HepG2 (cell line): ENCODE measurements around the gene DSCAM. TPM values are rescaled to one million over a fixed set of nuclear protein-coding genes. Genes with fewer than 3 reads are reported as not detected.
A peak's percentile ranks its signal among the peaks of the same experiment; 100 is the strongest.

ENCODE experiments used
- ATAC-seq: fragments of 200-7000 bp; cut with Tn5 transposase; 3 replicates; pipeline ENCODE4 v1.9.1; 2020; ENCODE audit warnings: mild to moderate bottlenecking, moderate library complexity
- BruUV-seq: library from RNA; stranded (reverse); fragments of 400-500 nt; replicated peaks from 2 replicates; lab custom pipeline; 2021; lab: Mats Ljungman, UMichigan
- CTCF ChIA-PET: fragments of 300-600 bp; formaldehyde crosslinking; extraction: SDS; loops from one replicate; lab custom pipeline; 2021; ENCODE audit warnings: low total read pairs, inconsistent platforms, low intra/inter-chr PET ratio; lab: Yijun Ruan, JAX
- POLR2A ChIA-PET: fragments of 350-600 bp; sonication (Branson Sonifier 250); formaldehyde crosslinking; loops from one replicate; lab custom pipeline; 2020; ENCODE audit warnings: antibody characterized with exemption, inconsistent platforms; lab: Yijun Ruan, JAX
- DNase-seq: peaks from one replicate; pipeline ENCODE4 v3.0.0-alpha.2; 2015; ENCODE audit warnings: low spot score
- FAIRE-seq: peaks from 3 replicates; lab custom pipeline; 2011; peaks lifted over from hg19 to GRCh38; lab: Jason Lieb, UNC
- H2AFZ ChIP-seq: one replicate; pipeline ENCODE4 v1.6.1; 2011; ENCODE audit warnings: low read length, inconsistent platforms
- H3K27ac ChIP-seq: fragments of 300-600 bp; 3 replicates; pipeline ENCODE4 v1.8.0; 2011; ENCODE audit warnings: mixed run types, mild to moderate bottlenecking, mixed read lengths, low read length, inconsistent platforms; ENCODE audit not compliant: insufficient read depth; ENCODE audit errors: extremely low read length
- H3K27me3 ChIP-seq, 2 experiments: fragments of 200-600 bp in 1 of 2; 2 replicates in 1 of 2; 3 replicates in 1 of 2; pipeline versions ENCODE4 v1.6.0 to v1.8.0; 2011; ENCODE audit warnings: low read length in 2 of 2, mild to moderate bottlenecking in 2 of 2, moderate library complexity in 2 of 2, inconsistent platforms in 1 of 2; ENCODE audit not compliant: insufficient read depth in 2 of 2, control insufficient read depth in 1 of 2
- H3K36me3 ChIP-seq, 2 experiments: fragments of 200-600 bp in 1 of 2; replicated peaks in 1 of 2; 2 replicates in 1 of 2; 3 replicates in 1 of 2; pipeline versions ENCODE4 v1.5.1 to v1.8.0; 2011; ENCODE audit warnings: low read length in 2 of 2, inconsistent platforms in 1 of 2; ENCODE audit not compliant: insufficient read depth in 2 of 2, control insufficient read depth in 1 of 2
- H3K4me1 ChIP-seq: 2 replicates; pipeline ENCODE4 v1.5.1; 2012; ENCODE audit warnings: low read length, inconsistent platforms; ENCODE audit not compliant: insufficient read depth
- H3K4me2 ChIP-seq: 2 replicates; pipeline ENCODE4 v1.6.0; 2011; ENCODE audit warnings: low read depth, low read length, inconsistent platforms
- H3K4me3 ChIP-seq, 3 experiments: fragments of 200-600 bp in 1 of 3; sonication (generic), shearing (Covaris generic) in 1 of 3; replicated peaks in 1 of 3; 2 replicates each; pipeline ENCODE4 v1.5.1; 2011 to 2016; ENCODE audit warnings: low read length in 3 of 3, inconsistent platforms in 2 of 3, low read depth in 2 of 3, mild to moderate bottlenecking in 2 of 3, control low read depth in 1 of 3, mixed read lengths in 1 of 3; ENCODE audit not compliant: insufficient read depth in 1 of 3
- H3K79me2 ChIP-seq: one replicate; pipeline ENCODE4 v1.6.1; 2011; ENCODE audit warnings: low read length, inconsistent platforms; ENCODE audit not compliant: insufficient read depth
- H3K9ac ChIP-seq: 2 replicates; pipeline ENCODE4 v1.6.0; 2011; ENCODE audit warnings: mild to moderate bottlenecking, low read depth, low read length, inconsistent platforms; ENCODE audit not compliant: insufficient read depth
- H3K9me3 ChIP-seq: 2 replicates; pipeline ENCODE4 v1.5.1; 2012; ENCODE audit warnings: mild to moderate bottlenecking, low read length
- H4K20me1 ChIP-seq: 2 replicates; pipeline ENCODE4 v1.6.0; 2011; ENCODE audit warnings: inconsistent platforms, mild to moderate bottlenecking, low read length, moderate library complexity; ENCODE audit not compliant: insufficient read depth
- CEBPB ChIP-seq: IDR thresholded peaks from 2 replicates; pipeline ENCODE4 v1.6.1; 2011; ENCODE audit warnings: low read depth, low read length, improper control_type of control experiment, borderline replicate concordance
- RBM22 ChIP-seq: fragments of 200-400 bp; formaldehyde crosslinking; optimal IDR thresholded peaks from 2 replicates; pipeline ENCODE3; 2017; ENCODE audit warnings: mild to moderate bottlenecking, low read length, moderate library complexity
- SALL1 ChIP-seq: sonication (generic); formaldehyde crosslinking; IDR thresholded peaks from 2 replicates; pipeline ENCODE4 v1.8.0; 2022; ENCODE audit warnings: mild to moderate bottlenecking, missing genetic modification reagents
- ZNF317 ChIP-seq: sonication (generic); formaldehyde crosslinking; IDR thresholded peaks from 2 replicates; pipeline ENCODE4 v1.5.0; 2020; ENCODE audit warnings: mild to moderate bottlenecking, missing genetic modification reagents
- WGBS: methylation state at CpG from one replicate; pipeline ENCODE4 v1.1.6; 2017; ENCODE audit warnings: low lambda C conversion rate; 5-methylcytosine and 5-hydroxymethylcytosine counted together
- in situ Hi-C: cut with HindIII; loops from 2 replicates; pipeline ENCODE4 v1.10.0; 2017; ENCODE audit warnings: low pct_unique_long_range_greater_than_20kb; ENCODE audit not compliant: extremely low pct_ligation_motif_present
- intact Hi-C: fragments of 100-400 bp; cut with micrococcal nuclease; formaldehyde crosslinking; loops from one replicate; pipeline ENCODE4 v1.10.0; 2022; ENCODE audit not compliant: unreplicated experiment
- polyA plus RNA-seq, 8 experiments: library from polyadenylated mRNA; depleted of rRNA in 3 of 8; stranded (reverse) in 7 of 8; unstranded in 1 of 8; fragments of >200 nt; fragmentation: Illumina TruSeq in 4 of 8; extraction: Trizol in 4 of 8; gene quantifications; 2 replicates each; pipeline versions ENCODE4 v1.2.1 to v1.2.3, GENCODE V29; 2011 to 2016; ENCODE audit warnings: low read depth in 4 of 8, missing spikeins in 1 of 8, mixed read lengths in 1 of 8; ENCODE audit not compliant: insufficient read depth in 1 of 8
- total RNA-seq, 5 experiments: library from RNA; depleted of rRNA; stranded (reverse); fragments of >200 nt; fragmentation: Illumina TruSeq; extraction: Trizol; gene quantifications; 2 replicates each; pipeline ENCODE4 v1.2.3, GENCODE V29; 2016; ENCODE audit warnings: low read depth in 1 of 5
- TF ChIP-seq, protein P1 (sequence below): sonication (generic); formaldehyde crosslinking; conservative IDR thresholded peaks from 2 replicates; pipeline ENCODE4 v1.4.0; 2020; ENCODE audit warnings: missing genetic modification reagents
- TF ChIP-seq, protein P2 (sequence below): sonication (generic); formaldehyde crosslinking; IDR thresholded peaks from 2 replicates; pipeline ENCODE4 v1.4.0; 2020; ENCODE audit warnings: missing genetic modification reagents
- TF ChIP-seq, protein P3 (sequence below): sonication (generic); formaldehyde crosslinking; IDR thresholded peaks from 2 replicates; pipeline ENCODE4 v1.8.1; 2023; ENCODE audit warnings: mild to moderate bottlenecking, inconsistent platforms, moderate library complexity, missing genetic modification reagents, borderline replicate concordance

Gene DSCAM
- total and polyA plus RNA-seq, 2 of the 13 experiments (the other 11 are each of a cell fraction or from before 2014, with no cell fraction given): not detected

DNA sequence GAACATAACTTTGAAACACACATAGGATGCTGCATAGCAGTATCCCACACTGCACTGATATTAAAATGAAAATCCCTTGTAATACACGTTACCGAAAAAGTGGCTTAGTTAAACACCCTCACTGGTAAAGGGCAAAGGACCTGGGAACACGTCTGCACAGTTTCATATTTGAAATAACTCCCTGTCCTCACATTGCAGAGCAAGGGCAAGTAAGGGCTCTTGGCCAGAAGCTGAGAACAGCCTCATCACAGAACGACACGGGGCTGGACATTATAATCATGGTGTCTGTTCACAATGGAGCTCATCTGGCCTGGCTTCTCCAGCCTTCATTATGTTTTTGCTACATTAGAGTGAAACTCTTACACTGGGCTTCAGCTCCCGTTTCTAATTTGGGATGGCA is 772.8 kb downstream of the DSCAM start (continued):
- TF ChIP-seq, protein P1, sequence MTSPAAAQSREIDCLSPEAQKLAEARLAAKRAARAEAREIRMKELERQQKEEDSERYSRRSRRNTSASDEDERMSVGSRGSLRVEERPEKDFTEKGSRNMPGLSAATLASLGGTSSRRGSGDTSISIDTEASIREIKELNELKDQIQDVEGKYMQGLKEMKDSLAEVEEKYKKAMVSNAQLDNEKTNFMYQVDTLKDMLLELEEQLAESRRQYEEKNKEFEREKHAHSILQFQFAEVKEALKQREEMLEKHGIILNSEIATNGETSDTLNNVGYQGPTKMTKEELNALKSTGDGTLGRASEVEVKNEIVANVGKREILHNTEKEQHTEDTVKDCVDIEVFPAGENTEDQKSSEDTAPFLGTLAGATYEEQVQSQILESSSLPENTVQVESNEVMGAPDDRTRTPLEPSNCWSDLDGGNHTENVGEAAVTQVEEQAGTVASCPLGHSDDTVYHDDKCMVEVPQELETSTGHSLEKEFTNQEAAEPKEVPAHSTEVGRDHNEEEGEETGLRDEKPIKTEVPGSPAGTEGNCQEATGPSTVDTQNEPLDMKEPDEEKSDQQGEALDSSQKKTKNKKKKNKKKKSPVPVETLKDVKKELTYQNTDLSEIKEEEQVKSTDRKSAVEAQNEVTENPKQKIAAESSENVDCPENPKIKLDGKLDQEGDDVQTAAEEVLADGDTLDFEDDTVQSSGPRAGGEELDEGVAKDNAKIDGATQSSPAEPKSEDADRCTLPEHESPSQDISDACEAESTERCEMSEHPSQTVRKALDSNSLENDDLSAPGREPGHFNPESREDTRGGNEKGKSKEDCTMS (CRISPR knock-in tag): no peak
- TF ChIP-seq, protein P2, sequence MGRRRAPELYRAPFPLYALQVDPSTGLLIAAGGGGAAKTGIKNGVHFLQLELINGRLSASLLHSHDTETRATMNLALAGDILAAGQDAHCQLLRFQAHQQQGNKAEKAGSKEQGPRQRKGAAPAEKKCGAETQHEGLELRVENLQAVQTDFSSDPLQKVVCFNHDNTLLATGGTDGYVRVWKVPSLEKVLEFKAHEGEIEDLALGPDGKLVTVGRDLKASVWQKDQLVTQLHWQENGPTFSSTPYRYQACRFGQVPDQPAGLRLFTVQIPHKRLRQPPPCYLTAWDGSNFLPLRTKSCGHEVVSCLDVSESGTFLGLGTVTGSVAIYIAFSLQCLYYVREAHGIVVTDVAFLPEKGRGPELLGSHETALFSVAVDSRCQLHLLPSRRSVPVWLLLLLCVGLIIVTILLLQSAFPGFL (CRISPR knock-in tag): no peak

DNA sequence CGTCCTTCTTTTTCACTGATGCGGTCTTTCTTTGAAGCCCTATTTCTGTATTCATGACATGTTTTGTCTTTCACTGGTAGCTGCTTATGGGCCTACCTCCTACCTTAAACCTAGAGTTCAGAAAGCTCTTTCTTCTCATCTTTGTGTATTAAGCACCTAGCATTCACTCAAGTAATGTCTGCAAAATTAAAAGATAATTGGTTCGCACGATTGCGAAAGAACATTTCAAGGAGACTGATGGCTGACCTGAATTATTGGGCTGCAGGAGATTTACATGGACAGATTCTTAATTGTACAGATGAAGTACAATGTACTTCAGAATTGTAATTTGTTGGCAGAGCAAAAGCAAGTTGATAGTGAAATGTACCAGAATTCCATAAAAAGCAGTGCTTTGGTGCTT is 773.3 kb downstream of the DSCAM start:
- in situ Hi-C loops (no loop called here), intact Hi-C loops (no loop called here)
- Histone ChIP-seq H3K4me2 (no peak overlapping the region), H3K4me1 (no peaks in the 10 kb centered on the region), H3K9ac (no peak overlapping the region), H3K36me3 (no peaks in the 10 kb centered on the region)
- BruUV-seq: no TSS peak
- CTCF ChIA-PET: no interaction called here
- TF ChIP-seq CEBPB (0 out of 2 replicates have a peak, but pooled peaks have one; percentile 32), ZNF317 (CRISPR knock-in tag) (no peak), SALL1 (no peak), RBM22 (no peak)
- TF ChIP-seq, protein P3, sequence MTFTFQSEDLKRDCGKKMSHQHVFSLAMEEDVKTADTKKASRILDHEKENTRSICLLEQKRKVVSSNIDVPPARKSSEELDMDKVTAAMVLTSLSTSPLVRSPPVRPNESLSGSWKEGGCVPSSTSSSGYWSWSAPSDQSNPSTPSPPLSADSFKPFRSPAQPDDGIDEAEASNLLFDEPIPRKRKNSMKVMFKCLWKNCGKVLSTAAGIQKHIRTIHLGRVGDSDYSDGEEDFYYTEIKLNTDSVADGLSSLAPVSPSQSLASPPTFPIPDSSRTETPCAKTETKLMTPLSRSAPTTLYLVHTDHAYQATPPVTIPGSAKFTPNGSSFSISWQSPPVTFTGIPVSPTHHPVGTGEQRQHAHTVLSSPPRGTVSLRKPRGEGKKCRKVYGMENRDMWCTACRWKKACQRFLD (CRISPR knock-in tag): no peak
- TF ChIP-seq, all 625 proteins: peak for 1
- DNase-seq: no peak
- no peak for FAIRE-seq
- Histone ChIP-seq H3K4me3 (no peak overlapping the region), H3K27me3 (no peaks in the 10 kb centered on the region), H3K79me2 (no peaks in the 10 kb centered on the region), H3K9me3 (peaks cover 92% of the 10 kb centered on the region), H3K27ac (no peak overlapping the region), H2AFZ (no peak overlapping the region), H4K20me1 (no peaks in the 10 kb centered on the region)
- 74% methylated on average over 5 of the region's 5 CpGs for WGBS
- no peak for ATAC-seq
- POLR2A ChIA-PET: no interaction called here
